PC-3 (cell line): Measurements from ENCODE around the gene GDF2. TPM values are rescaled to one million over a fixed set of nuclear protein-coding genes. Genes with fewer than 3 reads are reported as not detected.
A peak's percentile ranks its signal among the peaks of the same experiment; 100 is the strongest.

Experiments used
- ATAC-seq: fragments of 200-7000 bp; cut with Tn5 transposase; 2 replicates; pipeline ENCODE4 v1.9.1; 2020; ENCODE audit warnings: mild to moderate bottlenecking, moderate library complexity
- BruUV-seq: library from RNA; stranded (reverse); fragments of 400-500 nt; replicated peaks from 2 replicates; lab custom pipeline; 2021; lab: Mats Ljungman, UMichigan
- CTCF ChIA-PET: fragments of 300-600 bp; sonication (Branson Sonifier 250); formaldehyde crosslinking; loops from one replicate; lab custom pipeline; 2022; ENCODE audit warnings: antibody characterized with exemption; lab: Charles Lee
- POLR2A ChIA-PET: fragments of 300-600 bp; sonication (Branson Sonifier 250); formaldehyde crosslinking; loops from one replicate; lab custom pipeline; 2022; ENCODE audit warnings: antibody characterized with exemption; ENCODE audit not compliant: unreplicated experiment; lab: Charles Lee
- DNase-seq: peaks from one replicate; pipeline ENCODE4 v3.0.0-alpha.2; 2015
- H2AFZ ChIP-seq: fragments of 300-600 bp; sonication (generic); 2 replicates; pipeline ENCODE4 v1.6.0; 2016; ENCODE audit warnings: antibody characterized with exemption, low read length
- H3F3A ChIP-seq: fragments of 300-600 bp; sonication (generic); one replicate; pipeline ENCODE4 v1.6.0; 2017; ENCODE audit warnings: antibody characterized with exemption, low read length, control low read depth, mild to moderate bottlenecking; ENCODE audit not compliant: unreplicated experiment
- H3K27ac ChIP-seq: fragments of 300-600 bp; sonication (generic); 2 replicates; pipeline ENCODE4 v1.5.1; 2016; ENCODE audit warnings: mild to moderate bottlenecking, low read length
- H3K27me3 ChIP-seq: fragments of 300-600 bp; sonication (generic); 2 replicates; pipeline ENCODE4 v1.6.1; 2016; ENCODE audit warnings: low read length, mixed read lengths
- H3K36me3 ChIP-seq: fragments of 300-600 bp; sonication (generic); 2 replicates; pipeline ENCODE4 v1.6.1; 2016; ENCODE audit warnings: low read depth, mixed run types, low read length, mixed read lengths
- H3K4me1 ChIP-seq: fragments of 300-600 bp; sonication (generic); 2 replicates; pipeline ENCODE4 v1.5.1; 2016; ENCODE audit warnings: low read length; ENCODE audit not compliant: insufficient read depth
- H3K4me2 ChIP-seq: fragments of 300-600 bp; sonication (generic); 2 replicates; pipeline ENCODE4 v1.6.0; 2016; ENCODE audit warnings: low read length
- H3K4me3 ChIP-seq: fragments of 300-600 bp; sonication (generic); 2 replicates; pipeline ENCODE4 v1.5.1; 2016; ENCODE audit warnings: mild to moderate bottlenecking, low read length, mixed read lengths
- H3K79me2 ChIP-seq: fragments of 300-600 bp; sonication (generic); 2 replicates; pipeline ENCODE4 v1.6.1; 2017; ENCODE audit warnings: low read length, mixed read lengths
- H3K9ac ChIP-seq: fragments of 300-600 bp; sonication (generic); 2 replicates; pipeline ENCODE4 v1.6.0; 2016; ENCODE audit warnings: mild to moderate bottlenecking, low read length
- H3K9me2 ChIP-seq: fragments of 300-600 bp; sonication (generic); replicated peaks from 2 replicates; pipeline ENCODE4 v1.6.1; 2016; ENCODE audit warnings: mixed run types, low read length, mixed read lengths
- H3K9me3 ChIP-seq: fragments of 300-600 bp; sonication (generic); 2 replicates; pipeline ENCODE4 v1.6.1; 2016; ENCODE audit warnings: low read length, mixed read lengths
- H4K20me1 ChIP-seq: fragments of 300-600 bp; sonication (generic); 2 replicates; pipeline ENCODE4 v1.6.1; 2016; ENCODE audit warnings: low read length, mixed read lengths
- EZH2 ChIP-seq: fragments of 300-600 bp; sonication (generic); IDR thresholded peaks from one replicate; pipeline ENCODE4 v1.6.1; 2017; ENCODE audit warnings: antibody characterized with exemption, mild to moderate bottlenecking, low read length; ENCODE audit not compliant: unreplicated experiment
- EZH2phosphoT487 ChIP-seq: fragments of 300-600 bp; sonication (generic); IDR thresholded peaks from 2 replicates; pipeline ENCODE4 v1.6.1; 2018; ENCODE audit warnings: mild to moderate bottlenecking, antibody characterized with exemption, low read length, borderline replicate concordance
- intact Hi-C: fragments of 100-400 bp; cut with micrococcal nuclease; formaldehyde crosslinking; loops from 2 replicates; pipeline ENCODE4 v1.9.0; 2023
- total RNA-seq: library from RNA; depleted of rRNA; stranded (reverse); fragments of >200 nt; gene quantifications from 2 replicates; pipeline ENCODE4 v1.2.3, GENCODE V29; 2014
- TF ChIP-seq, protein P1 (sequence below): fragments of 300-600 bp; sonication (generic); conservative IDR thresholded peaks from 2 replicates; pipeline ENCODE4 v1.5.1; 2017; ENCODE audit warnings: antibody characterized with exemption, low read depth, mild to moderate bottlenecking, low read length

The GDF2 gene
- total RNA-seq, 1 experiment from 2014 or later, result not detected

DNA sequence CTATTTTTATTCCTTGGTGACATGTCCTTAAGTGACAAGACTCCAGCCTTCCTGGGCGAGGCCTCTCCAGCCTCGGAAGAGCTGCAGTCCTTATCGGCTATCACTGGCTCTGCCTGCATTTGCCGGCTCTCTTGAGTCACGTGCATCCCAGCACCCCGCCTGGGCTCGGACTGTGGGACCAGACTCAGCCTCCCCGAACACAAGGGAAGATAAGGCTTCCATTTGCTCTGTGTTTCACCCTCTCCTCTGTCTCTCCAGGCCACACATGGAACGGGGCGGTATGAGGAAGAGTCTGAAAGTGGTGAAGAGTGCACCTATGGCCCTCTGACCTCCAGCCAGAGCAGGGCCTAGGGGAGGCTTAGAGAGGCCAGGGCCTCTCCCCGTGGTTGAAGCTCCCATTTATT, 4.7 kb downstream of the GDF2 start:
- intact Hi-C loops, result no loop called here
- peaks cover 9% of the 10 kb centered on the region; the same call in 1 of the 2 replicates for H3K4me1 ChIP-seq
- no peaks in the 10 kb centered on the region for H3K36me3 ChIP-seq
- no TSS peak for BruUV-seq
- no peaks in the 10 kb centered on the region for H3K79me2 ChIP-seq
- ChIA-PET CTCF (no interaction called here), POLR2A (no interaction called here)
- no peak overlapping the region for H3K27ac ChIP-seq
- DNase-seq (no peak), ATAC-seq (no peak)
- H2AFZ ChIP-seq, result 0 out of 2 replicates have a peak overlapping the region, but pooled peaks have one; percentile 48
- no peaks in the 10 kb centered on the region for H3K9me2 ChIP-seq
- H3K9me3 ChIP-seq, result no peaks in the 10 kb centered on the region
- H3K4me2 ChIP-seq, result no peak overlapping the region
- no peaks in the 10 kb centered on the region for H3F3A ChIP-seq
- no peaks in the 10 kb centered on the region for H3K27me3 ChIP-seq
- no peak overlapping the region for H3K4me3 ChIP-seq
- H4K20me1 ChIP-seq, result no peaks in the 10 kb centered on the region
- TF ChIP-seq EZH2phosphoT487 (no peak), EZH2 (no peak)
- TF ChIP-seq, protein P1, sequence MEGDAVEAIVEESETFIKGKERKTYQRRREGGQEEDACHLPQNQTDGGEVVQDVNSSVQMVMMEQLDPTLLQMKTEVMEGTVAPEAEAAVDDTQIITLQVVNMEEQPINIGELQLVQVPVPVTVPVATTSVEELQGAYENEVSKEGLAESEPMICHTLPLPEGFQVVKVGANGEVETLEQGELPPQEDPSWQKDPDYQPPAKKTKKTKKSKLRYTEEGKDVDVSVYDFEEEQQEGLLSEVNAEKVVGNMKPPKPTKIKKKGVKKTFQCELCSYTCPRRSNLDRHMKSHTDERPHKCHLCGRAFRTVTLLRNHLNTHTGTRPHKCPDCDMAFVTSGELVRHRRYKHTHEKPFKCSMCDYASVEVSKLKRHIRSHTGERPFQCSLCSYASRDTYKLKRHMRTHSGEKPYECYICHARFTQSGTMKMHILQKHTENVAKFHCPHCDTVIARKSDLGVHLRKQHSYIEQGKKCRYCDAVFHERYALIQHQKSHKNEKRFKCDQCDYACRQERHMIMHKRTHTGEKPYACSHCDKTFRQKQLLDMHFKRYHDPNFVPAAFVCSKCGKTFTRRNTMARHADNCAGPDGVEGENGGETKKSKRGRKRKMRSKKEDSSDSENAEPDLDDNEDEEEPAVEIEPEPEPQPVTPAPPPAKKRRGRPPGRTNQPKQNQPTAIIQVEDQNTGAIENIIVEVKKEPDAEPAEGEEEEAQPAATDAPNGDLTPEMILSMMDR, result no peak
- H3K9ac ChIP-seq, result no peak overlapping the region

DNA sequence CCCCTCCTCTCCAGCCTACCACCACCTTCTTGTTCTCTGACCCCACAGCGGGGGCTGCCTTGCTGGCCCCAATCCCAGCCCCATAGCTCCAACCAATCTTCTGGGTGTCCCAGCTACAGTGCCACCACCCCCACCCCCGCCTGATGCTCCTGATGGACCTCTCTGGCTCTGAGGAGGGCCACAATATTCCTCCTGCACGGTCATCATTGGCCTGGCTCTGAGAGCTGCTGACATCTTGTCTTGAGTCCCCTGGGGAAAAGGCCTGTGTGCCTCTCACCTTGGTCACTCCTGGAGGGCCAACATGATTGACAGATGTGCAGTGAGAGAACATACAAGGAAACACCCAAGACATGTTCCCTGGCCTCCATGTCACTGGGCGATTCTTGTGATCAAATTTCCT, 7.6 kb downstream of the GDF2 start:
- no peaks in the 10 kb centered on the region for H3K36me3 ChIP-seq

DNA sequence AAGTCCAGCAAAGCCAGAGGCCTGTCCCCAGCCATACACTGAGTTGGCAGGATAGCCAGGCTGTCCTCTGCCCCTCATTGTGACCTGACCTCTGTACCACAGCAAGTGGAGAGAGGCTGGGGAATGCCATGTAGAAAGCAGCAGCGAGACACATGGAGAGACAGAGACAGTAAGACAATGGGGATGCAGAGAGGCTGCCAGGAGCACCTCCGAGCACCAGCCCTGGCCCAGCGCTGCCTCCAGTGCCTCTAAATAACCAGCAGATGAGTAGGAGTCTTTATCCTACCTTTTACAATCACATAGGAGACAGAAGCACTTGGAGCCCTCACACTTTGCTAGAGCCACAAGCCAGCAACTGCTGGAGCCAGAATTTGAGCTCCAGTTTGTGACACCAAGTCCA, 8.1 kb downstream of the GDF2 start:
- H3K36me3 ChIP-seq, result no peaks in the 10 kb centered on the region
- peaks cover 9% of the 10 kb centered on the region; the same call in 1 of the 2 replicates for H3K4me1 ChIP-seq
- H3K27me3 ChIP-seq, result peaks cover 5% of the 10 kb centered on the region
- no peaks in the 10 kb centered on the region for H4K20me1 ChIP-seq
- H3K79me2 ChIP-seq, result no peaks in the 10 kb centered on the region
- H3K9me2 ChIP-seq, result no peaks in the 10 kb centered on the region
- TF ChIP-seq, protein P1, result no peak
- TF ChIP-seq EZH2phosphoT487 (no peak), EZH2 (no peak)
- H3K9ac ChIP-seq, result no peak overlapping the region
- ATAC-seq, result no peak
- H3K27ac ChIP-seq, result no peak overlapping the region
- no peaks in the 10 kb centered on the region for H3K9me3 ChIP-seq
- no peak overlapping the region for H2AFZ ChIP-seq
- ChIA-PET CTCF (no interaction called here), POLR2A (no interaction called here)
- DNase-seq, result no peak
- no TSS peak for BruUV-seq
- intact Hi-C loops, result no loop called here
- H3K4me2 ChIP-seq, result no peak overlapping the region
- no peak overlapping the region for H3K4me3 ChIP-seq
- H3F3A ChIP-seq, result no peaks in the 10 kb centered on the region

More for the DNA sequence above, 7.6 kb downstream of the GDF2 start:
- Histone ChIP-seq H3K4me2 (no peak overlapping the region), H3K4me3 (no peak overlapping the region), H3K4me1 (peaks cover 9% of the 10 kb centered on the region; the same call in 1 of the 2 replicates), H3K27me3 (peaks cover 5% of the 10 kb centered on the region), H3K9ac (no peak overlapping the region), H4K20me1 (no peaks in the 10 kb centered on the region), H3K9me2 (no peaks in the 10 kb centered on the region), H3K27ac (no peak overlapping the region), H3K9me3 (no peaks in the 10 kb centered on the region), H3F3A (no peaks in the 10 kb centered on the region), H2AFZ (no peak overlapping the region), H3K79me2 (no peaks in the 10 kb centered on the region)
- TF ChIP-seq, protein P1, result no peak
- TF ChIP-seq EZH2phosphoT487 (no peak), EZH2 (no peak)
- ChIA-PET CTCF (no interaction called here), POLR2A (no interaction called here)
- DNase-seq, result no peak
- ATAC-seq, result no peak
- intact Hi-C loops, result no loop called here
- no TSS peak for BruUV-seq
